K562 (cell line): ENCODE measurements around the gene UMAD1. TPM values are rescaled to one million over a fixed set of nuclear protein-coding genes. Genes with fewer than 3 reads are reported as not detected.

Experiments
- ATAC-seq: fragments of 200-7000 bp; cut with Tn5 transposase; 3 replicates; pipeline ENCODE4 v1.9.1; 2020; ENCODE audit warnings: moderate library complexity
- BruUV-seq: library from RNA; stranded (reverse); fragments of 400-500 nt; replicated peaks from 2 replicates; lab custom pipeline; 2021; lab: Mats Ljungman, UMichigan
- CTCF ChIA-PET: fragments of 300-600 bp; formaldehyde crosslinking; extraction: SDS; loops from one replicate; lab custom pipeline; 2021; ENCODE audit warnings: low intra/inter-chr PET ratio; lab: Yijun Ruan, JAX
- POLR2A ChIA-PET: fragments of 300-600, 350-650 bp; sonication (Branson Sonifier 250); formaldehyde crosslinking; extraction: SDS; loops from one replicate; lab custom pipeline; 2021; ENCODE audit warnings: antibody characterized with exemption, inconsistent platforms; lab: Yijun Ruan, JAX
- DNase-seq, 4 experiments: peaks; one replicate each; pipeline versions ENCODE4 v3.0.0 to v3.0.0-alpha.2; 2011 to 2018; ENCODE audit warnings: low spot score in 3 of 4, mixed read lengths in 3 of 4; ENCODE audit errors: extremely low read depth in 1 of 4
- FAIRE-seq: peaks from 2 replicates; lab custom pipeline; 2011; peaks lifted over from hg19 to GRCh38; lab: Jason Lieb, UNC
- H2AFZ ChIP-seq: 2 replicates; pipeline ENCODE4 v1.6.0; 2011; ENCODE audit warnings: low read depth, low read length, control low read depth, inconsistent platforms
- H3K27ac ChIP-seq: fragments of 200-600 bp; 3 replicates; pipeline ENCODE4 v1.8.0; 2011; ENCODE audit warnings: low read depth, mild to moderate bottlenecking, control low read depth, inconsistent platforms, low read length, moderate library complexity, mixed read lengths; ENCODE audit errors: extremely low read depth
- H3K27me3 ChIP-seq, 2 experiments: fragments of 300-600 bp in 1 of 2; 2 replicates in 1 of 2; 3 replicates in 1 of 2; pipeline versions ENCODE4 v1.6.0 to v1.8.0; 2011; ENCODE audit warnings: inconsistent platforms in 2 of 2, low read length in 2 of 2, mild to moderate bottlenecking in 1 of 2, mixed read lengths in 1 of 2, moderate library complexity in 1 of 2; ENCODE audit not compliant: control insufficient read depth in 2 of 2, insufficient read depth in 2 of 2
- H3K36me3 ChIP-seq: fragments of 300-600 bp; 3 replicates; pipeline ENCODE4 v1.8.0; 2011; ENCODE audit warnings: mild to moderate bottlenecking, low read length, inconsistent platforms; ENCODE audit not compliant: control insufficient read depth, insufficient read depth
- H3K4me1 ChIP-seq, 2 experiments: fragments of 200-600 bp in 1 of 2; replicated peaks in 1 of 2; 2 replicates in 1 of 2; 3 replicates in 1 of 2; pipeline versions ENCODE4 v1.5.1 to v1.8.0; 2011; ENCODE audit warnings: inconsistent platforms in 2 of 2, low read length in 2 of 2, mild to moderate bottlenecking in 1 of 2, mixed read lengths in 1 of 2, moderate library complexity in 1 of 2; ENCODE audit not compliant: control insufficient read depth in 2 of 2, insufficient read depth in 2 of 2
- H3K4me2 ChIP-seq: 2 replicates; pipeline ENCODE4 v1.6.1; 2011; ENCODE audit warnings: low read length, control low read depth, inconsistent platforms, mixed read lengths; ENCODE audit not compliant: insufficient read depth
- H3K4me3 ChIP-seq: fragments of 200-600 bp; sonication (generic), shearing (Covaris generic); 2 replicates; pipeline ENCODE4 v1.5.1; 2016; ENCODE audit warnings: control low read depth, inconsistent platforms
- H3K79me2 ChIP-seq: fragments of 200-600 bp; 3 replicates; pipeline ENCODE4 v1.8.0; 2011; ENCODE audit warnings: low read length, inconsistent platforms; ENCODE audit not compliant: control insufficient read depth, insufficient read depth
- H3K9ac ChIP-seq, 2 experiments: 2 replicates each; pipeline versions ENCODE4 v1.6.0 to v1.6.1; 2011; ENCODE audit warnings: low read depth in 2 of 2, low read length in 2 of 2, control low read depth in 1 of 2, inconsistent platforms in 1 of 2, mild to moderate bottlenecking in 1 of 2, mixed read lengths in 1 of 2; ENCODE audit not compliant: insufficient read depth in 1 of 2
- H3K9me1 ChIP-seq: one replicate; pipeline ENCODE4 v1.6.0; 2011; ENCODE audit warnings: inconsistent platforms, mild to moderate bottlenecking, low read length, moderate library complexity; ENCODE audit not compliant: control insufficient read depth, insufficient read depth
- H3K9me3 ChIP-seq: replicated peaks from 2 replicates; pipeline ENCODE4 v1.5.1; 2011; ENCODE audit warnings: low read depth, low read length, inconsistent platforms; ENCODE audit not compliant: control insufficient read depth, insufficient read depth
- H4K20me1 ChIP-seq: replicated peaks from 2 replicates; pipeline ENCODE4 v1.6.1; 2011; ENCODE audit warnings: low read length, inconsistent platforms, mixed read lengths; ENCODE audit not compliant: control insufficient read depth, insufficient read depth
- CBFB ChIP-seq: sonication (generic); formaldehyde crosslinking; IDR thresholded peaks from 2 replicates; pipeline ENCODE4 v1.4.0; 2020; ENCODE audit warnings: mild to moderate bottlenecking, missing genetic modification reagents
- CEBPB ChIP-seq: fragments of 450-650 bp; IDR thresholded peaks from 2 replicates; pipeline ENCODE4 v1.6.1; 2016; ENCODE audit warnings: missing genetic modification characterization, missing compliant biosample characterization
- ELF1 ChIP-seq: fragments of 200-800 bp; sonication (Bioruptor generic); IDR thresholded peaks from 2 replicates; pipeline ENCODE4 v1.6.1; 2016; ENCODE audit warnings: missing genetic modification characterization, missing compliant biosample characterization
- FOSL1 ChIP-seq: fragments of 200-800 bp; sonication (Bioruptor generic); conservative IDR thresholded peaks from 2 replicates; pipeline ENCODE4 v1.6.1; 2016; ENCODE audit warnings: missing genetic modification characterization, missing compliant biosample characterization
- NFATC3 ChIP-seq: fragments of 450-650 bp; IDR thresholded peaks from 2 replicates; pipeline ENCODE4 v1.6.1; 2017; ENCODE audit warnings: mild to moderate bottlenecking
- ZBED1 ChIP-seq: IDR thresholded peaks from 2 replicates; pipeline ENCODE4 v1.6.1; 2014
- ZNF143 ChIP-seq: sonication (generic); formaldehyde crosslinking; IDR thresholded peaks from 2 replicates; pipeline ENCODE4 v1.9.0; 2022; ENCODE audit warnings: mild to moderate bottlenecking, missing genetic modification reagents
- WGBS: fragments of 100-300 bp; shearing (Covaris generic); methylation state at CpG from one replicate; pipeline ENCODE4 v1.1.6; 2016; ENCODE audit warnings: low coverage, mixed read lengths; ENCODE audit not compliant: insufficient coverage; ENCODE audit errors: missing lambda C conversion rate; 5-methylcytosine and 5-hydroxymethylcytosine counted together
- in situ Hi-C: fragments of 300-500 bp; cut with MboI; formaldehyde crosslinking; loops from 4 replicates; pipeline ENCODE4 v1.15.0; 2018; ENCODE audit warnings: inconsistent platforms, mixed read lengths
- intact Hi-C: fragments of 100-400 bp; cut with micrococcal nuclease; formaldehyde crosslinking; loops from 2 replicates; pipeline ENCODE4 v1.14.2; 2022
- polyA plus RNA-seq, 8 experiments: library from polyadenylated mRNA; depleted of rRNA in 4 of 8; stranded (reverse) in 5 of 8; unstranded in 3 of 8; fragments of >200 nt; fragmentation: Nextera tagmentation in 2 of 8; fragmentation: Illumina TruSeq in 1 of 8; extraction: Ambion mirVana in 2 of 8; extraction: Trizol in 1 of 8; gene quantifications; 2 replicates each; pipeline versions ENCODE4 v1.2.1 to v1.2.3, GENCODE V29; 2011 to 2014; ENCODE audit warnings: inconsistent platforms in 1 of 8, missing spikeins in 1 of 8
- total RNA-seq, 7 experiments: library from RNA; depleted of rRNA in 6 of 7; stranded (reverse); fragments of >200 nt in 6 of 7; fragmentation: Illumina TruSeq in 2 of 7; extraction: Trizol in 2 of 7; gene quantifications; 2 replicates each; pipeline versions ENCODE4 v1.2.1 to v1.2.3, GENCODE V29; 2011 to 2021; ENCODE audit warnings: low replicate concordance in 1 of 7

Gene UMAD1
- total and polyA plus RNA-seq, 9 of the 15 experiments (the other 6 are each of a cell fraction or from before 2014, with no cell fraction given) = 9.0 to 26.7 (median 13.3) TPM

- no TSS peak for BruUV-seq
- no peak for DNase-seq
- no peak for FAIRE-seq
- Histone ChIP-seq H3K27me3 (no peaks in the 10 kb centered on the region), H3K27ac (no peak overlapping the region), H3K79me2 (no peaks in the 10 kb centered on the region), H3K4me1 (no peaks in the 10 kb centered on the region), H3K9me3 (no peaks in the 10 kb centered on the region), H3K9ac (no peak overlapping the region), H2AFZ (no peak overlapping the region), H3K4me2 (no peak overlapping the region), H3K4me3 (no peak overlapping the region), H3K36me3 (no peaks in the 10 kb centered on the region), H4K20me1 (no peaks in the 10 kb centered on the region), H3K9me1 (no peaks in the 10 kb centered on the region)
- intact Hi-C loops (no loop called here), in situ Hi-C loops (no loop called here)
- TF ChIP-seq FOSL1 (tag) = no peak
- TF ChIP-seq NFATC3 = no peak
- no peak for TF ChIP-seq CBFB (CRISPR knock-in tag)
- no peak for TF ChIP-seq ZNF143 (CRISPR knock-in tag)
- ATAC-seq = no peak
- POLR2A ChIA-PET = no interaction called here
- CTCF ChIA-PET = no interaction called here
- 0% methylated on average over 1 of the region's 1 CpG for WGBS
Measured at GRCh38 chr7:7706101-7706511, 65.6 kb downstream of the UMAD1 start.

GRCh38 chr7:7706556-7707172, 66.1 kb downstream of the UMAD1 start:
- POLR2A ChIA-PET = no interaction called here
- H3K79me2 ChIP-seq = no peaks in the 10 kb centered on the region
- no peak for FAIRE-seq
- no TSS peak for BruUV-seq
- no peak overlapping the region for H2AFZ ChIP-seq
- ATAC-seq = no peak
- 67% methylated on average over 4 of the region's 4 CpGs for WGBS
- in situ Hi-C loops = no loop called here
- no peak overlapping the region for H3K9ac ChIP-seq
- no peak overlapping the region for H3K4me2 ChIP-seq
- DNase-seq = no peak
- no peak overlapping the region for H3K27ac ChIP-seq
- no peaks in the 10 kb centered on the region for H3K4me1 ChIP-seq
- H3K27me3 ChIP-seq = no peaks in the 10 kb centered on the region
- CTCF ChIA-PET = no interaction called here
- 0 out of 2 replicates have a peak, but pooled peaks have one; percentile 28 for TF ChIP-seq CEBPB (tag)
- TF ChIP-seq ELF1 (tag) = no peak
- no peak for TF ChIP-seq ZBED1
- no peak overlapping the region for H3K4me3 ChIP-seq
- H3K9me3 ChIP-seq = no peaks in the 10 kb centered on the region
- H3K9me1 ChIP-seq = no peaks in the 10 kb centered on the region
- no peaks in the 10 kb centered on the region for H4K20me1 ChIP-seq
- H3K36me3 ChIP-seq = no peaks in the 10 kb centered on the region
- intact Hi-C loops = no loop called here
